Measurements from ENCODE around the gene SCP2. TPM values are rescaled to one million over a fixed set of nuclear protein-coding genes. Genes with fewer than 3 reads are reported as not detected.

Gene SCP2
- total and polyA plus RNA-seq, 7 donors, result 124 to 792 (median 176) TPM

- no peaks in the 10 kb centered on the region for H3K4me1 ChIP-seq
- H3K27me3 ChIP-seq, result no peaks in the 10 kb centered on the region
- H3K27ac ChIP-seq, result no peak overlapping the region
- no peaks in the 10 kb centered on the region for H3K9me3 ChIP-seq
- TF ChIP-seq POLR2AphosphoS5 (IDR thresholded peaks at IDR 0.05) (no peak), CTCF (IDR thresholded peaks at IDR 0.05) (no peak), POLR2A (IDR thresholded peaks at IDR 0.05) (no peak), EP300 (IDR thresholded peaks at IDR 0.05) (no peak)
- intact Hi-C loops (cut with DNase I), result no loop called here
- H3K4me3 ChIP-seq, result no peak overlapping the region
- peaks cover 27 to 81% (median 53%) of the 10 kb centered on the region in 4 donors for H3K36me3 ChIP-seq
- DNase-seq, result no peak
- 54 to 82% methylated on average over 3 of the region's 3 CpGs for WGBS, 2 donors
Observed at GRCh38 chr1:53080041-53080440, 153.0 kb downstream of the SCP2 start.

- no peaks in the 10 kb centered on the region for H3K4me1 ChIP-seq
- no peak overlapping the region for H3K27ac ChIP-seq
- DNase-seq, result no peak
- H3K36me3 ChIP-seq, result peaks cover 28 to 88% (median 57%) of the 10 kb centered on the region in 4 donors
- WGBS, 2 donors, result 80 to 86% methylated on average over 15 of the region's 15 CpGs
- intact Hi-C loops (cut with DNase I), result no loop called here
- H3K9me3 ChIP-seq, result no peaks in the 10 kb centered on the region
- no peak overlapping the region for H3K4me3 ChIP-seq
- H3K27me3 ChIP-seq, result no peaks in the 10 kb centered on the region
- no peak for TF ChIP-seq CTCF (IDR thresholded peaks at IDR 0.05)
- no peak for TF ChIP-seq EP300 (IDR thresholded peaks at IDR 0.05)
- no peak for TF ChIP-seq POLR2AphosphoS5 (IDR thresholded peaks at IDR 0.05)
- TF ChIP-seq POLR2A (IDR thresholded peaks at IDR 0.05), result no peak
Observed at GRCh38 chr1:53080769-53081168, 153.7 kb downstream of the SCP2 start.

GRCh38 chr1:53081384-53082066 lies 154.4 kb downstream of the SCP2 start:
- Histone ChIP-seq H3K9me3 (no peaks in the 10 kb centered on the region), H3K36me3 (peaks cover 28 to 93% (median 57%) of the 10 kb centered on the region in 4 donors), H3K27ac (no peak overlapping the region), H3K4me1 (no peaks in the 10 kb centered on the region), H3K4me3 (no peak overlapping the region), H3K27me3 (no peaks in the 10 kb centered on the region)
- intact Hi-C loops (cut with DNase I), result no loop called here
- no peak for DNase-seq
- no peak for TF ChIP-seq POLR2A (IDR thresholded peaks at IDR 0.05)
- TF ChIP-seq POLR2AphosphoS5 (IDR thresholded peaks at IDR 0.05), result no peak
- TF ChIP-seq EP300 (IDR thresholded peaks at IDR 0.05), result no peak
- TF ChIP-seq CTCF (IDR thresholded peaks at IDR 0.05), result no peak
- WGBS, 2 donors, result 86% methylated on average over 14 of the region's 14 CpGs

GRCh38 chr1:53082826-53083455 lies 155.9 kb downstream of the SCP2 start:
- Histone ChIP-seq H3K27me3 (no peaks in the 10 kb centered on the region), H3K27ac (no peak overlapping the region), H3K9me3 (no peaks in the 10 kb centered on the region), H3K4me1 (no peaks in the 10 kb centered on the region), H3K36me3 (peaks cover 28 to 78% (median 50%) of the 10 kb centered on the region in 4 donors), H3K4me3 (no peak overlapping the region)
- intact Hi-C loops (cut with DNase I), result no loop called here
- DNase-seq, result no peak
- TF ChIP-seq POLR2A (IDR thresholded peaks at IDR 0.05) (no peak), EP300 (IDR thresholded peaks at IDR 0.05) (no peak), POLR2AphosphoS5 (IDR thresholded peaks at IDR 0.05) (no peak), CTCF (IDR thresholded peaks at IDR 0.05) (no peak)
- WGBS, 2 donors, result 84 to 90% methylated on average over 13 of the region's 13 CpGs
